Bronchial epithelial cell (primary cell): ENCODE results near the gene NR2F2. TPM values are rescaled to one million over a fixed set of nuclear protein-coding genes. Genes with fewer than 3 reads are reported as not detected.

ENCODE experiments used
- DNase-seq: peaks from one replicate; pipeline ENCODE4 v3.0.0-alpha.2; 2010; ENCODE audit warnings: low read depth
- FAIRE-seq: peaks from 2 replicates; lab custom pipeline; 2011; peaks lifted over from hg19 to GRCh38; lab: Jason Lieb, UNC
- H3K27me3 ChIP-seq: 2 replicates; pipeline ENCODE4 v1.5.1; 2011; ENCODE audit warnings: low read length; ENCODE audit not compliant: control insufficient read depth, insufficient read depth
- H3K36me3 ChIP-seq: 2 replicates; pipeline ENCODE4 v1.5.1; 2011; ENCODE audit warnings: low read length; ENCODE audit not compliant: control insufficient read depth, insufficient read depth
- H3K4me3 ChIP-seq: 2 replicates; pipeline ENCODE4 v1.5.1; 2011; ENCODE audit warnings: mild to moderate bottlenecking, low read depth, low read length, control low read depth
- CTCF ChIP-seq: IDR thresholded peaks from 2 replicates; pipeline ENCODE4 v1.5.1; 2011; ENCODE audit warnings: mild to moderate bottlenecking, moderate library complexity, low read length, control low read depth, inconsistent platforms; ENCODE audit not compliant: insufficient read depth, severe bottlenecking
- total RNA-seq: library from RNA; depleted of rRNA; stranded (reverse); fragments of >200 nt; gene quantifications from 2 replicates; pipeline ENCODE4 v1.2.1, GENCODE V29; 2014

The NR2F2 gene
- total RNA-seq, 1 donor from 2014 or later = 1.6 TPM

GRCh38 chr15:96341513-96342405 lies 11.3 kb downstream of the NR2F2 start:
- no peak for FAIRE-seq
- TF ChIP-seq CTCF = no peak
- Histone ChIP-seq H3K36me3 (peaks cover 3% of the 10 kb centered on the region), H3K27me3 (no peaks in the 10 kb centered on the region), H3K4me3 (peak overlapping the region; percentile 54)
- no peak for DNase-seq

GRCh38 chr15:96342406-96343112 lies 12.1 kb downstream of the NR2F2 start:
- H3K4me3 ChIP-seq = no peak overlapping the region
- no peak for FAIRE-seq

GRCh38 chr15:96343113-96344059 lies 12.9 kb downstream of the NR2F2 start:
- H3K36me3 ChIP-seq = peaks cover 3% of the 10 kb centered on the region
- H3K4me3 ChIP-seq = no peak overlapping the region
- FAIRE-seq (no peak), DNase-seq (no peak)
- no peak for TF ChIP-seq CTCF
- H3K27me3 ChIP-seq = no peaks in the 10 kb centered on the region

More at GRCh38 chr15:96342406-96343112, 12.1 kb downstream of the NR2F2 start:
- Histone ChIP-seq H3K36me3 (peaks cover 3% of the 10 kb centered on the region), H3K27me3 (no peaks in the 10 kb centered on the region)
- TF ChIP-seq CTCF = no peak
- DNase-seq = no peak

- Histone ChIP-seq H3K27me3 (no peaks in the 10 kb centered on the region), H3K4me3 (no peak overlapping the region), H3K36me3 (peaks cover 3% of the 10 kb centered on the region)
- no peak for TF ChIP-seq CTCF
- FAIRE-seq = no peak
- DNase-seq = no peak
Measured at GRCh38 chr15:96344060-96344705, 13.7 kb downstream of the NR2F2 start.

- no peaks in the 10 kb centered on the region for H3K27me3 ChIP-seq
- no peak overlapping the region for H3K4me3 ChIP-seq
- no peak for FAIRE-seq
- DNase-seq = no peak
- TF ChIP-seq CTCF = no peak
- peaks cover 3% of the 10 kb centered on the region for H3K36me3 ChIP-seq
Measured at GRCh38 chr15:96344706-96345559, 14.4 kb downstream of the NR2F2 start.
